Right forelimb (tissue), 1 donor: ENCODE data around the gene CDH11.

Experiments used
- DNase-seq: peaks from one replicate; pipeline ENCODE4 v3.0.0-alpha.2; 2018

CDH11 gene

GRCh38 chr16:64973171-64973570 lies 148.7 kb downstream of the CDH11 start:
- DNase-seq = no peak

DNA sequence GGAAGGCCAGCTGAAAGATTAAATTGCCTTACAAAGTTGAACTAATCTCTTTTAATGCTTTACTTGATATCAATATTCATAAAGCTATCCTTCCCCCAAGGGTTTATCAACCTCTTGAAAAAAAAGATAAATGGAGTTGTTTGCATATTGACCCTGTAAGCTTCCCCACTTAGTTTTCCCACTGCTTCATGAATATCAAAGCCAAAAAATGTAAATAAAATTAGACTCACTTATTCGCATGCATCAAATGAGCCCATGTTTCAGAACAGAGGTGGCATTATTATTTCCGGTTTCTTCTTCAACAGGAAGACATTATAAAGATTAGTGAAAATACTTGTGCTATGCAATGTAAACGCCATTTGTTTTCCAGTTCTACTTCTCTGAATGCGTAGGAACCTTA lies 150.7 kb downstream of the CDH11 start:
- no peak for DNase-seq

DNA sequence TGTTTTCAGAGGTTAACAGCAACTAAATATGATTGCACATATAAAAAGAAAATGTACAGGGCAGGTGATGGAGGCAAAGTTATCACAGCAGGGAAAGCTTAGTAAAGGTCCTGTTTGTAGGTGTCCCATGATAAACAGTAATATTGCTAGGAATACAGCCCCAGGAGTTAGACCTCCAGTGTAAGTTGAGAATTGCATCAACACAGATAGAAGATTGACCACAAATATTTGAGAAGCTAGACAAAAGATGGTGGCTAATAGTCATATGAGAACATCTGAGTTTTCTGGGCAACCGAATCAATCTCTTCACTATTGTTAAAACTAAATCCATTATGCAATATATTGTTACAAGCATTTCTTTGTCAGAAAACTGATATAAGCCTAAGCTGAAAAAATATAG lies 152.6 kb downstream of the CDH11 start:
- no peak for DNase-seq

DNA sequence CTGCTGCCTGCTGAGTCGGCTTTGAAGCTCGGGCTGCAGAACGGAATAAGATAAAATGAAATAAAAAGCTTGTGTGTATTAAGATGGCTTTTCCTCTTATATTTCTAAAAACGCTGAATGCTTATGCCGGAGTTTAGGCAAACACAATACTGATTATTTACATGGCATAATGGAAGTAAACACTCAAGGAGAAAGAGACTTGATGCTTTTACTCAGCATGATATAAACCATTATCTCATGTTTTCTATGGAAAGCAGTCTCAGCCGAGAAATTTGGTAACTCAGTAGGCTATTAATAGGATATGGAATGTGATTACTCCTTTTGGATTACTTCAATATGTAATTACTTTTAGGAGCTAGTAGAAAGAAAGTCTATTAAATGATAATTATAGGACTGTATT lies 153.3 kb downstream of the CDH11 start:
- DNase-seq = no peak

DNA sequence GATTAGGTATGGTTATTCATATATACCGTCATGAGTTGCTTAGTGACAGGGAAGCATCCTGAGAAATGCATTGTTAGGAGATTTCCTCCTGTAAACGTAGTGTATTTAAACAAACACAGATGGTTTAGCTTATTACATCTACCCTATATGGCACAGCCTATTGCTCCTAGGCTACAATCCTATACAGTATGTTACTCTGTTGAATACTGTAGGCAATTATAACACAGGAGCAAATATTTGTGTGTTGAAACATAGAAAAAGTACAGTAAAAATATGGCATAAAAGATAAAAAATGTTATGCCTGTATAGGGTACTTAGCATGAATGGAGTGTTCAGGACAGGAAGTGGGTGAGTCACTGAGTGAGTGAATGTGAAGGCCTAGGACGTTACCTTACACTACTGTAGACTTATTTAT lies 157.7 kb downstream of the CDH11 start:
- DNase-seq = no peak

DNA sequence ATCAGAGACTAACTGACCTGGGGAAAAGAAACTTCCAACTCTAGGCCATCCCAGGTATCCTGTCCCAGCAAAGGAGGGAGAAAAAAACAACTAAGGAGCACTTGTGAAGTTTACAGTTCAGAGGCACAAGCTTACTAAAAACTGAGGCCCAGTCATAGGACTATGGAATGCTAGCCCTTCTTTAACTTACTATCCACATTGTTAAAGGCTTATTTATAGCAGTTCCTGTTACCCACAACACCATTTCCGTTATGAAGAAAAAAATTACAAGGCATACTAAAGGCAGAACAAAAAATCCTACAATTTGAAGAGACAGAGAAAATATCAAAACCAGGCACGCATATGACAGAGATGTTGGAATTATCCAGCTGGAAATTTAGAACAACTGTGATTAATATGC lies 159.1 kb downstream of the CDH11 start:
- no peak for DNase-seq

GRCh38 chr16:64957246-64957645 lies 164.6 kb downstream of the CDH11 start:
- DNase-seq = no peak

DNA sequence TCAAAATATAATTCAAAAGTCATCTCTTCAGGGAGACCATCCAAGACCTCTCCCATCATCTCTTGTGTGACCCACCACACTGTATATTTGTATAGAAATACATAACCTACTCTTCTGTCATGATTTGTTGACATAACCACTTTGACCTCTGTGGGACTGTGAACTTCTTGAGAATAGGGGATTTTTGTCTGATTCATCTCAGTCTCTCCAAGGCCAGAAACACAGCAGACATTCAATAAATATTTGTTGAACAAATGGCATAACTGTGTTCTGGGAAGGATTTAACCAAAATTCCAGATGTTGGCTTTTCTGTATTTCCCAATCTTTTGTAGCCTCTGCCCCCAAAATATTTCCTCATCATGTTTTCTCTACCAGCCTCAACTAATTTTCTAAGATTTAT lies 169.7 kb downstream of the CDH11 start:
- DNase-seq = no peak

GRCh38 chr16:64951193-64951592 lies 170.7 kb downstream of the CDH11 start:
- no peak for DNase-seq

DNA sequence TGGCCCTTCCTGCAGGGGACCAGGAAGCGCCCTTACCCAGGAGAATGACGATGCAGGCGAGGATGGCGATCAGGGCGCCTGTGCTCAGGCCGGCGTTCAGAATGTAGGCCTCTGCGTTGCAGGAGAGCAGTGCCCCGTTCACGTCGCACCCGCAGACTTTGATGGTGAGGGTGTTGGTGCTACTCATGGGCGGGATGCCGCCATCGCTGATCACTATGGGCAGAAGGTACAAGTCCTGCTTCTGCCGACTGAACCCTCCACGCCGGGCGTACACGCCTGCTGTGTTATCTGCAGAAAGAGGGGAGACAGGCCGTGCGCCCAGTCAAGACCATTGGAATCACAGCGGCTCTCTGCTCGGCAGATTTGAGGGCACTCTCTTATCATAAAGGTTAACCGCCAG lies 171.1 kb downstream of the CDH11 start:
- DNase-seq = no peak

DNA sequence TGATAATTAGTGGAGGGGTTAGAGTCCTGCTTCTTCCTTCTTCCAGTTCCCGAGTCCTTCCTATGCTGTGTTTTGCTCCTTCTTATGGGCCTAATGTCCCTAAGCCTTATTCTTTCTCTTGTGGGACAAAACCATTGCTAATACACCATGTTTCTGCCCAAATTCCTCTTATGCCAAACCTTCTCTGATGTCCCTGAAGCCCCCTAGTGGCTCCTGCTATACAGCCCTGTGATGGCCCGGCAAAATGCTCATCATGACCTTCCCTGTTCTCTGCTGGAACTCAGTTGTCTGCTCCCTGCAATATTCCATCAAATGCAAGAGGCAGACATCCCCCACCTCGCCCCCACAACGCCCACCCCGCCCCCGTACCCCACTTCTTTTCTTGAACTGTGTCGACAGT lies 171.6 kb downstream of the CDH11 start:
- no peak for DNase-seq

DNA sequence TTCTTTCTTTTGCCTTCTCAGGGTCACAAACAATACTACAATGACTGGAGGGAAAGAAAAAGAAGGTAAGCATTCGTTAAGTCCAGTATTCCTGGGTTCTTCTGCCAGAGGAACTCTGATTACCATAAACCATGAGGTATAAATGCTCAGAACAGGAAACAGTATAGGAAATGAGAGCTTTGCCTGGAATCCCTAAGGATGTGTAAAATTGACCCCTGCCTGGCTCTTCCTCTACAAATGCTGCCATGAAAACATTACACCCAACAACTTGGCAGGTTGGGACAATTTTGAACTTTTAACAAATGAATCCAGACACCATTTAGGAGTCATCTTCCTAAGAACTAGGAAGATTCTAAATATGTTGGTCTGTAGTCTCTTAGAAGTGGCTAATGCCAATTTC lies 173.8 kb downstream of the CDH11 start:
- DNase-seq = no peak

GRCh38 chr16:64947651-64948050 lies 174.2 kb downstream of the CDH11 start:
- DNase-seq = no peak

GRCh38 chr16:64933885-64934284 lies 188.0 kb downstream of the CDH11 start:
- no peak for DNase-seq

DNA sequence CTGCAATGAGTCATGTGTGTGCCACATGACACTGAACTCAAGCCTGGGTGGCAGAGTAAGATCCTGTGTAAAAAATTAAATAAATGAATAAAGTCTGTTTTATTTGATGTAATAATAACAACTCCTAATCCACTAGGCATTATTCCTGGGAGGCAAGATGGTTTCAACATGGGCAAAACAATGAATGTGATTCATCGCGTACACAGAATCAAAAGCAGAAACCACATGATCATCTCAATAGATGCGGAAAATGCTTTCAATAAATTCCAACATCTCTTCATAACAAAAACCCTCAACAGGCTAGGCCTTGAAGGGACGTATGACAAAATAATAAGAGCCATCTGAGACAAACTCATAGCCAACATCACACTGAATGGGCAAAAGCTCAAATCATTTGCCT lies 195.4 kb downstream of the CDH11 start:
- no peak for DNase-seq

DNA sequence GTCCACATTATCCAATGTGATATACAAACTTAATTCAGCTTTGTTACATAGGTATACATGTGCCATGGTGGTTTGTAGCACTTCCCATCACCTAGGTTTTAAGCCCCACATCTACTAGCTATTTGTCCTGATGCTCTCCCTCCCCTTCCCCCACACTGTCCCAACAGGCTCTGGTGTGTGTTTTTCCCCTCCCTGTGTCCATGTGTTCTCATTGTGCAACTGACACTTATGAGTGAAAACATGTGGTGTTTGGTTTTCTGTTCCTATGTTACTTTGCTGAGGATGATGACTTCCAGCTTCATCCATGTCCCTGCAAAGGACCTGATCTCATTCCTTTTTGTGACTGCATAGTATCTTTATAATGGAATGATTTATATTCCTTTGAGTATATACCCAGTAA lies 196.7 kb downstream of the CDH11 start:
- DNase-seq = no peak

DNA sequence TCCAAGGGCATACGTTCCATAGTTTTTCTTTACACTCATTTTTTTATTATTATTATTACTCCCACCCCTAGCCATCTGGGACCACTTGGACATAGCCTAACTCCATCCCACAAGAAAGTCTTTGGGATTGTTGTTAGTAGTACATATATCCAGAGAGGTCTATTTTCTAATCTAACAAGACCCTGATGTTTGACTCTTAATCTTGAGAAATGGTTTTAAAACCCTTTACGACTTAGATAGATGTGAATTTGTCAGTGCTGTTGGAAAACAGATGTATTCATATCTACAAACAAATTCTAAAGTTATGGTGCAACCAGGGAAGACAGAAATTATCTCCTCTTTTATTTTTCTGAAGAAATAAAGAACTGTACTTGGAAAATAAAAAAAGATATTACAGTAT lies 197.8 kb downstream of the CDH11 start:
- no peak for DNase-seq

DNA sequence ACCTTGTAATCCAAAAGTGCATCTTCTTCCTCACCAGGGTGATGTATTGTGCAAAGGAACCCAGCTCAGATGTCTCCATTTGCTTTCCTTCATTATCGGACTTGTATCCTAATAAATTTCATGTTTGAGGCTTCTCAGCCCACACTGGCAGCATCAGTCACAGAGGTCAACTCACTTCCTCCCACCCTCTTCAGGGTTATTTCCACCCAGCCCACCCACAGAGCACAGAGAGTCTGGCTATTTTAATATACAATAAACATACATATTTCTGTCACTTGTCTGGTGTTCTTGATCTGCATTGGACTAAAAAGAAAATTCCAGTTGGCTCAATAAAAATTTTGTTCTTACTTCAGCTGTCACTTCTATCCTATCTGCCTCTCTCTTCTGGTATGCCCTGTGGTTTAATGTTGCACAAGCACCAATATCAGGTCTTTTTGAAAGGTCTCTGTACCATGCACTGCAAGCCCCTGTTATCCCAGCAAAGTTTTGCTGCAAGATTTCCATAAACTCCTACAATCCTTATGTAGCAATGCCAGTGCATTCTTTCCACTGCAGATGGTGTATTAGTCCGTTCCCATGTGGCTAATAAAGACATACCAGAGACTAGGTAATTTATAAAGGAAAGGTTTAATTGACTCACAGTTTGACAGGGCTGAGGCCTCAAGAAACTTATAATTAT lies 201.8 kb downstream of the CDH11 start:
- DNase-seq = no peak

- DNase-seq = no peak
Measured at GRCh38 chr16:64919141-64919540, 202.7 kb downstream of the CDH11 start.

GRCh38 chr16:64916051-64916450 lies 205.8 kb downstream of the CDH11 start:
- no peak for DNase-seq

DNA sequence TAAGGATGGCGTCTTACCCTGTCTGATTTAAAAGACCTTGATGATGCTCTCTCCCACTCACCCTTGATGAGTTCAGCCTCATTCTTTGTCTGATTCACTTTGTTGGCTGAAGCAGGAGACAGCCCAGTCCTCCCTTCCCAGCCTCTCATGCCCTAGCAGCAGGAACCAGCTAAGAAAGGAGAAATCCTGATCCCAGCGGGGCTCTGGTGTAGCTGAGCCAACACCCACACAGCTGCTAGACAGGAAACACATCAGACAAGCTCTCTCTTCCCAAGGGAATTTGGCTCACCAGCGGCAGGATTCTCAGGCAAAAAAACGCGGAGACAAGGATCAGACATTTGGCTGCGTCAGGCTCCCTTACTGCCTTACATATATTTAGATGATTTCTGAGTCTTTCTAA lies 211.5 kb downstream of the CDH11 start:
- DNase-seq = peak; percentile 50

DNA sequence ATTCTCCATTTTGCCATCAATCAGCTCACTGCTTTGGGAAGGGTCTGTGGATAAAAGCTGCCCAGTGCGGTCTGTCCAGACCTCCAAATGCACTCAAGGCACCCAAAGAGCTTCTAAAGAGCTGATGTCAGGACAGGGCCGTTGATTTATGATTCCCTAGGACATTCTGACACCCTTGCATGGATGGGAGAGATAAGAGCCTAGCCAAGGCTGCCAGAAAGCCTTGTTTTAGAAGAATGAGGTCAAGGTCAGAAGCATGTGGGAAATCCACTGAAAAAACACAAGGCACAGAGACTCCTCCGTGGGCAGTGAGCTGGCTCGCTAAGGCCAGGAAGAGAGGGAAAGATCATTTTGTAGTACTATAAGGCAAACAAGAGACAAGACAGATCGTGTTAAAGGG lies 214.0 kb downstream of the CDH11 start:
- no peak for DNase-seq

- DNase-seq = no peak
Measured at GRCh38 chr16:64903770-64904169, 218.1 kb downstream of the CDH11 start.

GRCh38 chr16:64900517-64900916 lies 221.3 kb downstream of the CDH11 start:
- no peak for DNase-seq

DNA sequence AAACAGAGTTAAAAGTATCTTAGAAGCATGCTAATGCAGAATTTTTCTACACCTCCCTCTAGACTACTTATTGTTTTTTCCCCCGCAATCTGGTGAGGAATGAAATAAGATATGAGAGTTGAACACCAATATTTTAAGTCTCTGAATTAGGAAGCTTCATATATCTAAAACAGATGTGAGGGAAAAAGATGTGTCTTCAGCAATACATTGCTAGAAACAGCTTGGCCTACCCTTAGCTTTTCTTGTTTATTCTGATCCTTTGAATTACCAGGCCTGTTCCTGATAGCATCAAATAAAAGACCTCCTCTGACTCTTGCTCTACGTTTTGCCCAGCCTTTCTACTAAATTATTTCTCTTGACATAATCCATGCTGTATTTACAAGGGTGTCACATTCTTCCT lies 221.8 kb downstream of the CDH11 start:
- DNase-seq = no peak

GRCh38 chr16:64898159-64898558 lies 223.7 kb downstream of the CDH11 start:
- no peak for DNase-seq
